DND-41 (cell line): ENCODE data around the gene NLGN4X.

Source experiments
- CTCF ChIP-seq: IDR thresholded peaks from 2 replicates; pipeline ENCODE4 v1.5.1; 2012; ENCODE audit warnings: borderline replicate concordance, low read length, moderate library complexity, mild to moderate bottlenecking; ENCODE audit not compliant: poor library complexity, severe bottlenecking; ENCODE audit errors: extremely low read depth
- EZH2 ChIP-seq: IDR thresholded peaks from 3 replicates; pipeline ENCODE4 v1.6.1; 2012; ENCODE audit warnings: borderline replicate concordance, low read depth, mild to moderate bottlenecking, moderate library complexity, low read length, inconsistent platforms; ENCODE audit not compliant: severe bottlenecking

GRCh38 chrX:5891378-5891777 is 337.3 kb downstream of the NLGN4X start:
- no peak for TF ChIP-seq CTCF
- no peak for TF ChIP-seq EZH2
